Esophagus squamous epithelium (tissue), 5 donors: Measurements from ENCODE around the gene DAB2IP. TPM values are rescaled to one million over a fixed set of nuclear protein-coding genes. Genes with fewer than 3 reads are reported as not detected.

Source experiments
- DNase-seq: peaks from one replicate; lab custom pipeline; 2025; lab: John Stamatoyannopoulos, UW
- H3K27ac ChIP-seq, 4 donors: fragments of 200-600 bp; sonication (generic); one replicate each; pipeline ENCODE4 v1.5.1; 2016 to 2019; ENCODE audit warnings: mild to moderate bottlenecking in 1 of 4
- H3K27me3 ChIP-seq, 4 donors: fragments of 200-600 bp; sonication (generic); 1 replicate in 3 of 4; 2 replicates in 1 of 4; pipeline versions ENCODE4 v1.5.1 to v1.6.0; 2017 to 2021; ENCODE audit warnings: antibody characterized with exemption in 1 of 4
- H3K36me3 ChIP-seq, 3 donors: fragments of 200-600 bp; sonication (generic); one replicate each; pipeline ENCODE4 v1.5.1; 2016 to 2019
- H3K4me1 ChIP-seq, 3 donors: fragments of 200-600 bp; sonication (generic); one replicate each; pipeline ENCODE4 v1.5.1; 2017 to 2019
- H3K4me3 ChIP-seq, 4 donors: fragments of 200-600 bp; sonication (generic); 1 replicate in 3 of 4; 2 replicates in 1 of 4; pipeline ENCODE4 v1.5.1; 2016 to 2019; ENCODE audit warnings: mild to moderate bottlenecking in 2 of 4, moderate library complexity in 1 of 4
- H3K9me3 ChIP-seq, 3 donors: fragments of 200-600 bp; sonication (generic); one replicate each; pipeline ENCODE4 v1.5.1; 2016 to 2019
- CTCF ChIP-seq, 6 experiments: fragments of 450-650 bp in 4 of 6; fragments of 200-600 bp in 2 of 6; sonication (generic) in 2 of 6; IDR thresholded peaks; one replicate each; pipeline ENCODE4 v1.5.1; 2016 to 2019; ENCODE audit warnings: antibody characterized with exemption in 6 of 6, mild to moderate bottlenecking in 4 of 6, moderate library complexity in 4 of 6
- POLR2A ChIP-seq, 4 donors: fragments of 450-650 bp; IDR thresholded peaks; one replicate each; pipeline ENCODE4 v1.6.1; 2017; ENCODE audit warnings: antibody characterized with exemption in 4 of 4, mild to moderate bottlenecking in 4 of 4, moderate library complexity in 3 of 4
- WGBS, 2 donors: methylation state at CpG; one replicate each; pipeline ENCODE4 v1.1.5; 2018; 5-methylcytosine and 5-hydroxymethylcytosine counted together
- intact Hi-C: fragments of 100-400 bp; cut with DNase I; formaldehyde crosslinking; loops from one replicate; pipeline ENCODE4 v1.15.0; 2022
- total RNA-seq, 4 donors: library from RNA; depleted of rRNA; stranded (reverse); fragments of >200 nt; gene quantifications; one replicate each; pipeline ENCODE4 v1.1.0, GENCODE V29; 2016
- donor health status: DM: yes; HTN: yes; CAD: no.

The DAB2IP gene
- total RNA-seq, 4 donors from 2014 or later, result 28.3 to 48.8 (median 38.1) TPM

GRCh38 chr9:121666294-121666693, 14.9 kb downstream of the DAB2IP start:
- 32 to 76% methylated on average over 8 of the region's 8 CpGs for WGBS, 2 donors
- Histone ChIP-seq H3K36me3 (no peaks in the 10 kb centered on the region), H3K27me3 (no peaks in the 10 kb centered on the region), H3K27ac (no peak overlapping the region), H3K4me1 (peaks cover 0 to 19% (median 6%) of the 10 kb centered on the region in 3 donors), H3K9me3 (no peaks in the 10 kb centered on the region), H3K4me3 (no peak overlapping the region)
- intact Hi-C loops, result no loop called here
- no peak for DNase-seq
- TF ChIP-seq CTCF (IDR thresholded peaks at IDR 0.05) (no peak), POLR2A (IDR thresholded peaks at IDR 0.05) (no peak)

- 68 to 86% methylated on average over 4 to 6 of the region's 6 CpGs for WGBS, 2 donors
- Histone ChIP-seq H3K4me3 (no peak overlapping the region), H3K36me3 (no peaks in the 10 kb centered on the region), H3K27me3 (no peaks in the 10 kb centered on the region), H3K4me1 (peaks cover 0 to 18% (median 5%) of the 10 kb centered on the region in 3 donors), H3K27ac (no peak overlapping the region), H3K9me3 (no peaks in the 10 kb centered on the region)
- DNase-seq, result no peak
- TF ChIP-seq POLR2A (IDR thresholded peaks at IDR 0.05) (no peak), CTCF (IDR thresholded peaks at IDR 0.05) (no peak)
- intact Hi-C loops, result no loop called here
These were observed 15.8 kb downstream of the DAB2IP start for GRCh38 chr9:121667214-121667613.

- Histone ChIP-seq H3K4me3 (no peak overlapping the region), H3K27me3 (no peaks in the 10 kb centered on the region), H3K27ac (no peak overlapping the region), H3K36me3 (no peaks in the 10 kb centered on the region), H3K9me3 (no peaks in the 10 kb centered on the region), H3K4me1 (peaks cover 0 to 17% (median 0%) of the 10 kb centered on the region in 3 donors)
- DNase-seq, result no peak
- WGBS, 2 donors, result 90 to 96% methylated on average over 9 of the region's 9 CpGs
- TF ChIP-seq POLR2A (IDR thresholded peaks at IDR 0.05) (no peak), CTCF (IDR thresholded peaks at IDR 0.05) (no peak)
- intact Hi-C loops, result no loop called here
These were observed 16.5 kb downstream of the DAB2IP start for GRCh38 chr9:121667890-121668289.

- Histone ChIP-seq H3K27me3 (no peaks in the 10 kb centered on the region), H3K27ac (no peak overlapping the region), H3K36me3 (no peaks in the 10 kb centered on the region), H3K4me3 (no peak overlapping the region), H3K4me1 (peaks cover 0 to 25% (median 2%) of the 10 kb centered on the region in 3 donors), H3K9me3 (no peaks in the 10 kb centered on the region)
- TF ChIP-seq CTCF (IDR thresholded peaks at IDR 0.05), result no peak
- TF ChIP-seq POLR2A (IDR thresholded peaks at IDR 0.05), result no peak
- intact Hi-C loops, result no loop called here
- 50 to 59% methylated on average over 5 of the region's 5 CpGs for WGBS, 2 donors
- DNase-seq, result no peak
These were observed 19.0 kb downstream of the DAB2IP start for GRCh38 chr9:121670431-121670830.

- no peak overlapping the region for H3K27ac ChIP-seq
- no peaks in the 10 kb centered on the region for H3K36me3 ChIP-seq
- peaks cover 0 to 35% (median 2%) of the 10 kb centered on the region in 3 donors for H3K4me1 ChIP-seq
- H3K9me3 ChIP-seq, result no peaks in the 10 kb centered on the region
- H3K27me3 ChIP-seq, result no peaks in the 10 kb centered on the region
- DNase-seq, result no peak
- TF ChIP-seq POLR2A (IDR thresholded peaks at IDR 0.05) (no peak), CTCF (IDR thresholded peaks at IDR 0.05) (no peak)
- intact Hi-C loops, result no loop called here
- no peak overlapping the region for H3K4me3 ChIP-seq
- WGBS, 2 donors, result 58 to 75% methylated on average over 5 of the region's 5 CpGs
These were observed 20.2 kb downstream of the DAB2IP start for GRCh38 chr9:121671612-121672155.
